ENCODE results near the gene ACTRT2. TPM values are rescaled to one million over a fixed set of nuclear protein-coding genes. Genes with fewer than 3 reads are reported as not detected.

The ACTRT2 gene
- total RNA-seq, 4 donors from 2014 or later: not detected

DNA sequence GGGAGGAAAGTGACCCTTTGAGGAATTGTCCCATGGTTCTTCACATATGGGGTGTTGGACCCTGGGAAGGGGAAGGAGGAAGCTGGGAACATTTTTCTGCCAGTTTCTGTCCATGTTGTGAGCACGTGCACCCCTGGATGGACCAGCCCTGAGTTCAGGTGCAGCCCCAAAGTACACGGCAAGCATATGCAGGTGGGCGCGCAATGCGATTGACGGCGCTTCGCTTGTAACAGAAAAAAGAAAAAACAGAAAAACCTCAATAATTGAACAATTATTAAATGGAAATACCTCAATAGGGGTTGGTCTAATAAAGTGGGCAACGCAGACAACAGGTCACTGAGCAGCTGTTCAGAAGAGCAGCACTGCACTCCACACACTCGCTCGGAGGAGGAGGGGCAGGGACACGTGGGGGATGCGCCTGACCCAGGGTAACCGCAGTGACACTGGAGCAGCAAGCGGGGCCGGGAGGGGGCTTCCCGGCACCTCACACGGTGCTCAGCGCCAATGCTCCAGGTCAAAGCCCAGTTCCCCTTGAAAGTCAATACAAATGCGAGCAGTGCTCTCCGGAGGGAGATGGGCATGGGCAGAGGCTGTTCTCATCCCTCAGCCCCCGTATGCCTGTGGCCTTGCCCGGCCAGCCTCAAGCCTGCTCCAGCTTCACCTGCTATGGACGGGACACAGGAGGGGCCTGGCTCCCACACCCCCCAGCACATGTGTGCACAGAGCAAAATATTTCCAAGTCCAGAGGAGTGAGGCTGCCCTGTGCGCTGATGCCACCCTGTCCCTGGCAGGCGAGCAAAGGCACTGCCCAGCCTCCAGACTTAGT, 6.6 kb upstream of the ACTRT2 start:
- ATAC-seq: no peak
- Histone ChIP-seq H3K36me3 (no peaks in the 10 kb centered on the region), H3K4me3 (no peak overlapping the region), H3K9me3 (no peaks in the 10 kb centered on the region), H3K27ac (no peak overlapping the region), H3K27me3 (peaks cover 94% of the 10 kb centered on the region), H3K4me1 (peaks cover 0 to 18% (median 0%) of the 10 kb centered on the region in 3 donors)
- TF ChIP-seq POLR2AphosphoS5 (IDR thresholded peaks at IDR 0.05) (no peak), EP300 (IDR thresholded peaks at IDR 0.05) (no peak), POLR2A (IDR thresholded peaks at IDR 0.05) (no peak)
- TF ChIP-seq, protein P1, sequence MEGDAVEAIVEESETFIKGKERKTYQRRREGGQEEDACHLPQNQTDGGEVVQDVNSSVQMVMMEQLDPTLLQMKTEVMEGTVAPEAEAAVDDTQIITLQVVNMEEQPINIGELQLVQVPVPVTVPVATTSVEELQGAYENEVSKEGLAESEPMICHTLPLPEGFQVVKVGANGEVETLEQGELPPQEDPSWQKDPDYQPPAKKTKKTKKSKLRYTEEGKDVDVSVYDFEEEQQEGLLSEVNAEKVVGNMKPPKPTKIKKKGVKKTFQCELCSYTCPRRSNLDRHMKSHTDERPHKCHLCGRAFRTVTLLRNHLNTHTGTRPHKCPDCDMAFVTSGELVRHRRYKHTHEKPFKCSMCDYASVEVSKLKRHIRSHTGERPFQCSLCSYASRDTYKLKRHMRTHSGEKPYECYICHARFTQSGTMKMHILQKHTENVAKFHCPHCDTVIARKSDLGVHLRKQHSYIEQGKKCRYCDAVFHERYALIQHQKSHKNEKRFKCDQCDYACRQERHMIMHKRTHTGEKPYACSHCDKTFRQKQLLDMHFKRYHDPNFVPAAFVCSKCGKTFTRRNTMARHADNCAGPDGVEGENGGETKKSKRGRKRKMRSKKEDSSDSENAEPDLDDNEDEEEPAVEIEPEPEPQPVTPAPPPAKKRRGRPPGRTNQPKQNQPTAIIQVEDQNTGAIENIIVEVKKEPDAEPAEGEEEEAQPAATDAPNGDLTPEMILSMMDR (IDR thresholded peaks at IDR 0.05): no peak
- 67 to 92% methylated on average over 7 to 9 of the region's 26 CpGs for WGBS, 2 donors (ENCODE audit: low coverage in 1 of 2)

DNA sequence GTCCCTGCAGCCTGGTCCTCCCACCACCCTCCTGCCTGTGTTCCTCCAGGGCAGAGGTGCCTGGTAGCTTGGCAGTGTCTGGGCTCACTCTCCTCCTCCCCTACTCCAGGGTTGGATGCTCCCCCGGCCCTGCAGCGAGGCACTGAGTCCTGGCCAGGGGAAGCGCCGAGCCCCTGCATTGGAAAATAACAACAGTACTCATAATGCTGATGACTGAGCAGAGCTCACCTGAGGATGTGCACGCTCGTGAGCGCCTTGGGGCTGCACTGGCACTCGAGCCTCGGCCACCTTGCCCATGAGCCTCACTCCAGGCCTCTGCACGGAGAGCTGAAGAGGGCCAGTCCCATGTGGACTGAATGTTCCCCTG, 6.0 kb upstream of the ACTRT2 start:
- WGBS, 2 donors (ENCODE audit: low coverage in 1 of 2): no CpG with 5 or more reads among the region's 10 CpGs
- TF ChIP-seq EP300 (IDR thresholded peaks at IDR 0.05) (no peak), POLR2AphosphoS5 (IDR thresholded peaks at IDR 0.05) (no peak), POLR2A (IDR thresholded peaks at IDR 0.05) (no peak)
- TF ChIP-seq, protein P1 (IDR thresholded peaks at IDR 0.05): no peak
- no peak overlapping the region for H3K4me3 ChIP-seq
- H3K27ac ChIP-seq: no peak overlapping the region
- no peaks in the 10 kb centered on the region for H3K9me3 ChIP-seq
- H3K4me1 ChIP-seq: peaks cover 0 to 18% (median 0%) of the 10 kb centered on the region in 3 donors
- H3K27me3 ChIP-seq: peaks cover 92% of the 10 kb centered on the region
- ATAC-seq: no peak
- H3K36me3 ChIP-seq: no peaks in the 10 kb centered on the region

DNA sequence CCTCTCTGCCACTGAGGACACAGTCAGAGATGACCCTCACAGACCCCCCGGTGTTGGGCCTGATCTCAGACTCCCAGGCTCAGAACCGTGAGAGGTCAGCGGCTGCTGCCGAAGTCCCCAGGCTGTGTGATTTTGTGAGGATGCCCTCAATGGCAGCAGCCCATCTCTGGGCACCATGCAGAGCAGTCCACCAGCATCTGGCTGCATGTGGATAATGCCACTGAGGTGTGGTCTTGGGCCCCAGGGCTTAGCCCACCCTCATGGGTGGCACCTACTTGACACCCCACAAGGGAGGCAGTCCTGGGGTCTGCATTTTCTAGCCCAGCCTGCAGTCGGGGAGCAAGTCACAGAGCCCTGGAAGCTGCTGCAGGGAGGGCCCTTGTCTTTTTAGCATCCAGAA, 5.5 kb upstream of the ACTRT2 start:
- no peak for ATAC-seq
- 40% methylated on average over 1 of the region's 5 CpGs; no CpG with 5 or more reads in 1 of the 2 donors for WGBS, 2 donors (ENCODE audit: low coverage in 1 of 2)
- H3K27me3 ChIP-seq: peaks cover 94% of the 10 kb centered on the region

DNA sequence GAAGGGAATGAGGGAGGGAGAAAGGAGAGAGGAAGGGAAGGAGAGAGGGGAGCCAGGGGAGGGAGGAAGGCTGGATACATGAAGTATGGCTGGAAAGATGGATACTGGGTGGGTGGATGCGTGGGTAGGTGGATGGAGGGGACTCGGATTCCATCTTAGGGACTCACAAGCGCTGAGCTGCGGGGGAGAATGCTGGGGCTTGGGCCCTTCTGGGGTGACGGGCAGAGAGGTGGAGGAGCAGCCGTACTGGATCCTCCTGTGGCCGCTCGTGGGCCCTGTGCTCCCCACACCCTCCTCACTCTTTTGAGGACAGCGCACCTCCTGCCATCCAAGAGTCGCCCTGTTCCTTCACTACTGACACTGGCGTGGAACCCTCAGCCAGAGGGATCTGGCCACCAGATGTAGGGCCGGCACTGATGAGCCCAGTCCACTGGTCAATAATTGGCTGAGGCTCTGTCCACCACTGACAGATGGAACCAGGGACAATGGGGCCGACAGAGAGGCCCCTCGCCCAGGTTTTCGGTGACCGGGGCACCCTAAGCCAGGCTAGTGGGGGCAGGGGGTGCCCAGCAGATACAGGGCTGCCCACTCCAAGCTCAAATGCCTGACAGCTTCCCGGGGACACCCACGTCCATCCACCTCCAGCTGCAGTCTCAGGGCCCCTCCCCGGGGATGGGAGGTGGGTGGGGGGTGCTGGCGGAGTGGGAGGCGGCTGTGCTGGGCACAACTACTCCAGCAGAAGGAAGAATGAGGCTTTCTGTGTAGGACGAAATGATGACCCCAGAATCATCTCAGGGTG, 4.4 kb upstream of the ACTRT2 start:
- H3K4me1 ChIP-seq: peaks cover 0 to 14% (median 0%) of the 10 kb centered on the region in 3 donors
- H3K4me3 ChIP-seq: no peak overlapping the region
- no peak for ATAC-seq
- no peaks in the 10 kb centered on the region for H3K9me3 ChIP-seq
- TF ChIP-seq POLR2A (IDR thresholded peaks at IDR 0.05): no peak
- no peak for TF ChIP-seq EP300 (IDR thresholded peaks at IDR 0.05)
- no peak for TF ChIP-seq POLR2AphosphoS5 (IDR thresholded peaks at IDR 0.05)
- TF ChIP-seq, protein P1 (IDR thresholded peaks at IDR 0.05): no peak
- no peak overlapping the region for H3K27ac ChIP-seq
- no peaks in the 10 kb centered on the region for H3K36me3 ChIP-seq
- 84% methylated on average over 8 of the region's 22 CpGs; no CpG with 5 or more reads in 1 of the 2 donors for WGBS, 2 donors (ENCODE audit: low coverage in 1 of 2)
- H3K27me3 ChIP-seq: peaks cover 87% of the 10 kb centered on the region

More for the DNA sequence above, 5.5 kb upstream of the ACTRT2 start:
- no peaks in the 10 kb centered on the region for H3K9me3 ChIP-seq
- TF ChIP-seq EP300 (IDR thresholded peaks at IDR 0.05) (no peak), POLR2AphosphoS5 (IDR thresholded peaks at IDR 0.05) (no peak), POLR2A (IDR thresholded peaks at IDR 0.05) (no peak)
- TF ChIP-seq, protein P1 (IDR thresholded peaks at IDR 0.05): no peak
- H3K36me3 ChIP-seq: no peaks in the 10 kb centered on the region
- no peak overlapping the region for H3K4me3 ChIP-seq
- peaks cover 0 to 18% (median 0%) of the 10 kb centered on the region in 3 donors for H3K4me1 ChIP-seq
- no peak overlapping the region for H3K27ac ChIP-seq

Data from gastroesophageal sphincter (tissue), 4 donors.